Hematopoietic multipotent progenitor cell treated with erythropoietin and hydrocortisone succinate and interleukin-3 and kit ligand, for 17 days (in vitro differentiated cells): ENCODE data around the gene GALNT11.

Experiments used
- DNase-seq: peaks from one replicate; pipeline ENCODE4 v3.0.0-alpha.2; 2015; ENCODE audit warnings: low spot score

GALNT11 gene

DNA sequence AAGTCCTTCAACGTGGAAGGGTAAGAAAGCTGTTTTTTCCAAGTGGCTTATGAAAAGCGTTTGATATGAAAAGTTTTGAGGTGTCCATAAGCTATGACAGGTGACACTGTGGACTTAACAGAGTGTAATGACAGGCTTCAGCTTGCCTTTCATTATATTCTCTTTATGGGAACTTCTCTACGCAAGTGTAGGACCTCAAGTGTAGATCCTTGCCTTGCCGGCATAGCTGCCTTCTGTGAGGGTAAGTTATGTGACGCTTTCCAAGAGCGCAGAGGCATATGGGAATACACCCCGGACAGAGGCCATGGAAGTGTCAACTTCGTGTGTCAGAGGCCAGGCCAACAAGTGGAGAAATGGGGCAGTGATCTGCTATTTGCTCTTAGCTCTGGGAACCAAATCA is 91.9 kb downstream of the GALNT11 start:
- no peak for DNase-seq

DNA sequence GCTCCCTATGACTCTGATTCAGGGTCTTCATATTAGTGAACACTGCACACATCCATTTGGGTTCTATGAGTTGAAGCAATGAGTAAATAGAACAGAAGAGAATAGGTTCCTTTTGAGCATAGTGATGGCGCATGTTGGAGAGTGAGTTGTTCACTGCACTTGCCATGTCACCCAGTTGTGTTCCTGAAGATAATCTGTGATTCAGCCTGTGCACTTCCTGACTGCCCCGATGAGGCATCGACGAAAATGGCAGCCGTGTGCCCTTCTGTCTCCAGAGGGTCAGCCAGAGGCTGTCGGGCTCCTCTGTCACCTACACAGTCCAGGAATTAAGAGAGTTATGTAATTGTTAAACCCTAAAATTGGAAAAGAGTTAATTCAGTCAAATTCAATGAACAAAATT is 94.7 kb downstream of the GALNT11 start:
- no peak for DNase-seq

DNA sequence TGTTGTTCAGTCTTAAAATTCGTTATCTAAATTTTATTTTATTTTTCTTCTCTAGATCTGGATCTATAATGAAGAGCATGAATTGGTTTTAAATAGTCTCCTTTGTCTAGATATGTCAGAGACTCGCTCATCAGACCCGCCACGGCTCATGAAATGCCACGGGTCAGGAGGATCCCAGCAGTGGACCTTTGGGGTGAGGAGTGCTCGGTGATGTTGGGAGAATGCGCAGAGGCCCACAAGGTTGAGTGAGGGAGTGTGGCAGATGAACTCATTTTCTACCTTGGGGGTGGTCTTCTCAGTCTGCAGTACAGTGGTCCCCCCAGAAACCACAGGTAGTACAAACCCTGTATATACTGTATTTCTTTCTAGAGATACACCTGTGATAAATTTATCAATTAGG is 95.3 kb downstream of the GALNT11 start:
- no peak for DNase-seq

DNA sequence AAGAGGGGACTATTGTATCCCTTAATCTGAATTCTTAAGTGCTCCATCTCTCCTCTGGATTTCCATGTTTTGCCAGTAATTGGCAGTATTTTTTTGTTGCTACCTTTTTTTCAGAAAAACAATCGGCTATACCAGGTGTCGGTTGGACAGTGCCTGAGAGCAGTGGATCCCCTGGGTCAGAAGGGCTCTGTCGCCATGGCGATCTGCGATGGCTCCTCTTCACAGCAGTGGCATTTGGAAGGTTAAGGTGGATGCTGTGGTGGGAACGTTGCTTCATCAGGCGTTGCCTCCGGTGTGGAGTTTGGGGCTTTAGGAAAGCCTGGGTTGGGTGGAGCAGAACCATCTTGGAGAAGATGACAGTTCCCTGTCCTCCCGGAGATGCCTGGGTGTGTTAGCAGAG is 96.0 kb downstream of the GALNT11 start:
- no peak for DNase-seq

DNA sequence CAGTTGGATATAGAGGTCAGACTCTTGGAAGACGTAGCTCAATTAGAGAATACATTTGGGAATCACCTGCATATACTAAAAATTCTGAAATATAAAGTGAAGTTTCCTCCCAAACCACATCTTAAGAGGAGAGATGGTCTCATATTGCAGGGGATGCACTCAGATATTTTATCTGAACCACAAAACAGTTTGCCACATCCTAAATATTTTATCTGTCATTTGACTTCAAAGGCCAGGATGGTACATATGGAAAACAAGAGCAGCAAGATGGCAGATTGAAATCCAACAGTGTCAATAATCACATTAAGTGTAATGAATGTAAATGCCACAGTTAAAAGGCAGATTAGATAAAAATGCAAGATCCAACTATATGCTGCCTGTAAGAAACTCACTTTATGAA is 97.1 kb downstream of the GALNT11 start:
- DNase-seq = no peak

DNA sequence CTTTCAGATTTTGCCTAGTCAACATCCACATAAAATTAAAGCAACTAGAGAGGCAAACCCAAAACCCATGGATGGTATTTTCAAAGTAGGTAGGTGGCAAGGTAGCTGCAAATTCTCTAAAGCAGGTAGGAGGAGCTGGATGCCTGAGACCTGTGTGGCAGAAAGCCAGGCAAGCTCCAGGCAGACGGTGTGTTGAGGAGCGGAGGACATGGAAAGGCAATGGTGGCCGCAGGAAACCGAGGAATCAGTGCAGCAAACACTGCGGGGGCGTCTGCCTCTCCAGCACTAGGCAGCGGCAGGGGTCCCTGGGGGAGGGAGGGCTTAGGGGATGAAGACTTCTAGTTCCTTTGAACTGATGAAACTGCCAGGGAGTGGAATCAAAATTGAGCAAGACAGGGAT is 101.3 kb downstream of the GALNT11 start:
- no peak for DNase-seq

DNA sequence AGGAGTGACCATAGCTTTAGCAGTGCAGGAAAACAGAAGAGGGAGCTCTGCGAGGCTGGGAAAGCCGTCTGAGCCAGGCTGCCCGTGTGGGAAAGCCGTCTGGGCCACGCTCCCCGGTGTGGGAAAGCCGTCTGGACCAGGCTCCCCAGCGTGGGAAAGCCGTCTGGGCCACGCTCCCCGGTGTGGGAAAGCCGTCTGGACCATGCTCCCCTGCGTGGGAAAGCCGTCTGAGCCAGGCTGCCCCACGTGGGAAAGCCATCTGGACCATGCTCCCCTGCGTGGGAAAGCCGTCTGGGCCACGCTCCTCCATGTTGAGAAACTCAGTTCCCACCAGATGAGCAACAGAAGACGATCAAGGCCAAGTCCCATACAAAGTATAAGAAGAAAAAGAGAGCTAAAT is 101.8 kb downstream of the GALNT11 start:
- DNase-seq = no peak

DNA sequence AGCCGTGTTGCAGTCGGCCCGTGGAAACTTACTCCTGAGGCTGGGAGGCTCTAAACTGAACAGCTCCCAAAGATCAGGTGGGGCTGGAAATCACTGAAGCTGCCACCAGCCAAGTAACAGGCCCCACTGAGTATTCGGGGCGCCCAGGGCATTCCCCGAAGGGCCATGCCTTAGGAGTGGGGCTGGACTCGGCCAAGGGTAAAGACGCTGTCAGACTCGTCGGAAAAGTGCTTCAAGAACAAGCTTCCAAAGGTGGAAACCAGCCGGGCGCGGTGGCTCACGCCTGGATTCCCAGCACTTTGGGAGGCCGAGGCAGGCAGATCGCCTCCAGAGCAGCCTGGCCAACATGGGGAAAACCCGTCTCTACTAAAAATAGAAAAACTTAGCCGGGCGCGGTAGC is 102.8 kb downstream of the GALNT11 start:
- DNase-seq = no peak

DNA sequence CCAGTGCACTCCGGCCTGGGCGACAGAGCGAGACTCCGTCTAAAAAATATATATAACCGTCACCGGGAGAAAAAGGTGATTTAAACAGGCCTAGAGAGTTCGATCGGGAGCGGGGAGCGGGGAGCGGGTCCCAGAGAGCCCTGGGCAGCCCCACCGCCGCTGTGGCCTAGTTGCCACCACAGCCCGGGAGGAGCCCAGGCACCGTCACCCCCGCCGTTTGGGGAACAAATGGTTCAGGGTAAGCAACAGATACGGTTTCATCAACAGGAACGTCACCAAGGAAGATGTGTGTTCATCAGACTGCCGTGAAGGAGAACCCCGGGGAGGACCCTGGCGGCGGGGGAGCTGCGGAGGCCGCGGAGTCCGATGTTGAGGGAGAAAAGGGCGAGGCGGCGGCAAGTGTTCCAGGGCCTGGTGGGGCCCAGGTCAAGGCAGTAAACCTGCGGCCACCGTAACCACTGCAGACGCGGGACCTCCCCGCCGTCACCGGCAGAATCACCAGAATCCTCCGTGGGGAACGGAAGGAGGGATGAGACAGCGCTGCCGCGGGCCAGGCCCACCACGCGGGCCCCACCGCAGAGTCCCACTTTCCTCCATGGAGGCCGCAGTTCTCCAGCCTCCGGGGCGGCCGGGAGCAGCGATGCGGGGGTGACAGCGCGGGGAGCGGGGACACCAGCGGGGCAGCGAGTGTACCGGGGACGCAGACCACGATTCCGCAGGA is 103.4 kb downstream of the GALNT11 start:
- no peak for DNase-seq

DNA sequence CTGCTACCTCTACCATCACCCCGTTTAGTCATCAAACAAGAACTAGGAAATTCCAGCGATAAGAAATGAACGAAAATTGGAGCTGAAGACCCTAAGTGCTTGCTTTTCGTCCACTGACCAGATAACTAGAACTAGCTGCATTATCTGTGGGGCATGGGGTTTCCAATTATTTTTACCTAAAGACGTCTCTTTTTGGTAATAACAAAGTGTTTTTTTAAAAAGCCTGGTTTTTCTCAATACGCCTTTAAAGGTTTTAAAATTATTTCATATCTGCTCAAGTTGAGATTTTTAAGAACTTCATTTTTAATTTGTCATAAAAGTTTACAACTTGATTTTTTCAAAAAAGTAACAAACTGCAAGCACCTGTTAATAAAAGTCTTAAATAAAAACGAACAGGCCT is 104.2 kb downstream of the GALNT11 start:
- no peak for DNase-seq

DNA sequence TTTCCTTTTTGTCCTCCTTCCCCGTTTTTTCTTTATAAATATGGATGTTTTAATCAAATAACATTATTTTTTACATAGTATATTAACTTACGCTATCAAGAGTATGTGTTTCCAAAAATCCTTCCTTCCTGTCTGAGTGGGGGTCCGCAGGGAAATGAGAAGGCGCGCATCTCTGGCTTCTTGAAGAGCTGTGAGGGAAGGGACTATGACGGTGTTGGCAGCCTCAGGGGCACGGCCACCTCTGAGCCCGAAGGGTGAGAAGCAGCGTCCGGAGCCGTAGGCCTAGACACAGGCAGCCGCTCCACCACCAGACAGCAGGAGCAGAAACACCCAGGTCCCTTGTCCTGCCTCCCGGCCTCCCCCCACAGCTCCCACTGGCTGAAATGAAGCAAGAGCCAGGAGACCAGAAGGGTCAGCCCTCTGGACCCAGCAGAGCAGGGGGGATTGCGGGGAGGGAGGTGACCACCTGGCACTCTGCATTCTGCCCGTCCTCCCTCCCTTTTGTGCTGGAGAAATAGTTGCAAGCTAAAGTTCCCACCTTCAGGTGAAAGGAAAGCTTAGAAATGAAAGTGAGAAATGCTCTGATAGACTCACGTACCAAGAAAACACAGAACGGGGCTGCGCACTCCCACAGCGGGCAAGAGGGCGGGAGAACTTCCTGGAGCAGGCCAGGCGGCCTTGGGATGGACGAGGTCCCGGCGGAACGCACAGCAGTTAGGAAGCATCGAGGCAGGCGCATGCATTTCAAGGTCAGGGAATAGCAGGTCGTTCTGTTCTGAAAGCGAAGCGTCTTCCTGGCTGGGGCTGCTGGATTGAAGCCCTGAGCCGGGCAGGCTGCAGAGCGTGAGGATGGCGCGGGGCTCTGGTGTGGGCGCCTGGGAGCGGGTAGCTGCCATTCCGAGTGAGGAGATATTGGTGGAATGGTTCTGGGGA is 105.5 kb downstream of the GALNT11 start:
- DNase-seq = no peak

DNA sequence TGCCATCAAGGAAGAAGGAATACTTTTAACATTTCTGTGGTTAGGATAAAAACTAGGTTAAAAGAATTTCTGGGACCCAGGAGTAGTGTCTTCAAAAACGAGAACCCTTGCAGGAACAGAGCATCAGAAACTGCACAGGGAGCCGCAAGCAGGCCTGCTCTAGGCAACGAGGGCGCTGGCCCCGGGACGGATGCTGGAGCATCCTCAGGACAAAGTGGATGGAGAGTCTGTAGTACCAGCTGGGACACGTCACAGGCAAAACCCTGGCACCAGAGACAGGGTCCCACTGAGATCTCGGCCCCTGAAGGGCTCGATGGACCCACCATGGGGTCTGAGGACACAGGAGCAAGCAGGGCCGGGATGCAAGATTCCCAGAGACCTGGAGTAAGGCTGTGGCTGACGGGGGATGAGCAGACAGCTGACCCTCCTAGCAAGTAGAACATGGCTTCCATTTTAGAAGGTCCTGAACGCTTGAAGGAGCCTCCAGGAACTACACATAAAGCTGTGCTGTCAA is 106.6 kb downstream of the GALNT11 start:
- no peak for DNase-seq

DNA sequence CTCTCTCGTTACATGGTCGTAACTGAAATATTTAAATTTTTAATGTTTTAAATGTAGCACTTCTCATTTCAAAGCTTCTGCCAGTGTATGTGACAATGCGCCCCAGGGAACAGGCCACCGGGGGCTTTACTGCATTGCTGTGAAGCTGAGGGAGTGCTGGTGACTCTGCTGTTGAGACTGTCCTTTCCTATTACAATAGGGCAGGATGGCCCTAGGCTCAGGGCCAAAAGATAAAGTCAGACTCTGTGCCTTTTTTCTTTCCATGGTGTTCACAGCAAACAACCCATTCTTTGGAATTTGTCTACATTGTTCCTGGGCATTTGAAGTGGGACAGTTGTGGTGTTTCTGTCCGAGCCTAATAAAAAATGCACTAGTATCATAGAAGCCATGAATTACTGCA is 107.3 kb downstream of the GALNT11 start:
- DNase-seq = no peak

DNA sequence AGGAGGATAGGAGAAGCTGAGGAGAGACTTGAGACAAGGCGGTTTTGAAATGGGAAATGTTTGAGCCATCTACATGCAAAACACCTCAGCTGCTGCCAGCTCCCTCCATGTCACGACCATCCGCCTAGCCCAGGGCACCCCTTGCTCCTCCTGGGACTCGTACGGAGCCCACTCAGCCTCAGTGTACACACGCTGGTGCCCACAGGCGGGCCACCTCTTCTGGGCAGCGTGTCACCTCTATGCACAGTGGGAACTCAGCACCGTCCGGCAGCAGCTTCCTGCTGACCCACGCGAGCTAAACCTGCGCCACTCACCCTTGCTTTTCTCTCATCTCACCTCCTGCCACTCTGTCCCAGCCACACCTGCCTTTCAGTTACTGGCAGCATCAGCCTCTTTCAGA is 108.3 kb downstream of the GALNT11 start:
- no peak for DNase-seq

DNA sequence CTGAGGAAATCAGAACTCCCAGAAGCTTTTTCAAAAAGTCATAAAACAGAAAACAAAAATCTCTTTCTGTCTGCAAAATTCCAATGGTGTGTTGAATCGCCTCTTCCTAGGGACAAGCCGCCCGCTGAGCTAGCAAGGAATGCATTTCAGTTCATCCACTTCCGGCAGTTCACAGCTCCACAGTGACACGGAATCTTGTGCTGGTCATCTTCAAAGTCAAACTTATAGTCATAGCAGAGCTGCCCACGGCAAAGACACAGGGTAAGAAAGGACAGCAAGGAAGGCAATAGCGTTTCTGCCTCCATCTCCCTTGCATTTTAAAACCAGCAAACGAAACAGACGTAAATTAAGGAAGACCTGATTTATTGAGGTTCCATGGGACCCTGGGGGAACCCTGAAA is 111.2 kb downstream of the GALNT11 start:
- no peak for DNase-seq

DNA sequence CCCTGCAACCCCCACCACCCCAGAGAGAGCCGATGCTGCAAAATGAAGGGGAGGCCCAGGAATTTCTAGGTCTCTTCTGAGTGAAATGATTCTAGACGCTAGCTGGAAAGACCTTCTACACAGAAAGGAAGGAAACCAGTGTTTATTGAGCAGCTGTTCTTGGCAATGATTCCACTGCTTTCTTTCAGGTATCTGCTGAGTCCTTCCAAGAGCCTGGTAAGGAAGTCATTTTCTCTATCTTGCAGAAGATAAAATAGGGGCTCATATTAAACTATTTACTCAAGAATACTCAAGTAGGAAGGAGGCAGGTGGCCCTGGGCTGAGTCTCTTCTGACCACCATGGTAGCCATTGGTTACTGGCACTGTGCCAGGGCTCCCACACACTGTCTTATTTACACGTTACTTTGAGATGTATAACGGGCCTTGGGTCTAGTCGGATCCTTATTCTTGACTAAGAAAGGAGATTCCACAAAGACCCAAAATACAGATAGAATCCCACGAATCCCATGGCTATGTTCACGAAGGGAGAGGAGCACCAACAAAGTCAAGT is 112.1 kb downstream of the GALNT11 start:
- no peak for DNase-seq

DNA sequence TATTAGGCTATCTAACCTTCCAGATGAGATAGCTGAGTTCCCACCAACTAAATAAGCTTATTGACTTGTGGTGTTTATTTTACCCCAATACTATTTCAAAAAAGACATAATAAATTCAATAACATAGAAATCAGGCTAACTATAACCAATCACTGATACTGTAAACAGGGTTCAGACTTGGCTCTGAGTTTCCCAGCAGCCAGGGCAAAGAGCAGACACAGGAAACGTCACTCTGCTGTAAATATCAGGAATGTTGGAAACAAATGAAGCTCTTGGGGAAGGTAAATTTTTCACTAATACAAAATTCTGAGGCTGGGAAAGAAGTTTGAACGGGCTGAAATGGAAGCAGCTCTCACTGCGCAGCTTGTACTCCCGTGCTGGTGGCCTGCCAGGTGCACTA is 114.6 kb downstream of the GALNT11 start:
- no peak for DNase-seq

DNA sequence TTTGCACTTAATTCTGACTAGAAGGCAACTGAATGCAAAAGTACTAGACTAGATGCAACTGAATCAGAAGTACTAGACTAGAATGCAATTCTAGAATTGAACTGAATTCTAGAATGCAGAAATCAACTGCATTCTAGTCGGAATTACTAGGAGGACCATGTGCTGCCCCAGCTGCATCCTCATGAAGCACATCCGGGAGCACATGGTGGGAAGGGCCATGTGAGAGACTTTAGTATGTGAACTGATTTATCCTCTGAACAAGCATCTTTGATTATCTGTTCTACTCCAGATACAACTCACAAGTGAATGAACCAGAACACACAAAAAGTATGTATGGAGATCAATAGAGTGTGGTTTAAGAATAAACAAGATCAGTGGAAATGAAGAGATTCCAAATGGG is 115.1 kb downstream of the GALNT11 start:
- no peak for DNase-seq

DNA sequence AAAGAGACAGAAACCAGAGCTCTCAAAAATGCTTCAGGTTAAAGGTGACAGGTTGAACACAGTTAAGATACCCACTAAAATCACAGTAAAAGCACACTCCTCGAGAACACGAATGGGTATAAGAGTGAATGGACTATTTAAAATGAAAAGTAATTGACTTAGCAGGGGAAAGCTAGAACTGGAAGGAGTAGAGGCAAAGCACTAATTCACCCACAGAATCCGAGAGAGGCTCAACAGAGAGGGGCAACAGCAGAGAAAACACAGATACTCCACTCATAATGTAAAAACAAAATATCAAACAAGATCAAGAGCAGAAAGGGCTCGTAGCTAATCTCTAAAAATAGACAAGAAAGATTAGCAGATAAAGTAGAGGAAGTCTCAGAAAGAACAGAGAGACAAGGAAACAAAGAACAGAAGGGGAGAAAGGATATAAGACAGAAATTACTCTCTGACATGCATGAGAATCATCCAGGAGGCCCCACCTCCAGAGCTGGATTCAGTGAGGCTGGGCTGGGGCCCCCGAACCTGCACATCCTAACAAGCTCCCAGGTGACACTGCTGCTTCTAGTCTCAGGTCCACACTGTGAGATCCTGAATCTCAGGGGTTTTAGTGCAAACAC is 117.6 kb downstream of the GALNT11 start:
- DNase-seq = no peak

DNA sequence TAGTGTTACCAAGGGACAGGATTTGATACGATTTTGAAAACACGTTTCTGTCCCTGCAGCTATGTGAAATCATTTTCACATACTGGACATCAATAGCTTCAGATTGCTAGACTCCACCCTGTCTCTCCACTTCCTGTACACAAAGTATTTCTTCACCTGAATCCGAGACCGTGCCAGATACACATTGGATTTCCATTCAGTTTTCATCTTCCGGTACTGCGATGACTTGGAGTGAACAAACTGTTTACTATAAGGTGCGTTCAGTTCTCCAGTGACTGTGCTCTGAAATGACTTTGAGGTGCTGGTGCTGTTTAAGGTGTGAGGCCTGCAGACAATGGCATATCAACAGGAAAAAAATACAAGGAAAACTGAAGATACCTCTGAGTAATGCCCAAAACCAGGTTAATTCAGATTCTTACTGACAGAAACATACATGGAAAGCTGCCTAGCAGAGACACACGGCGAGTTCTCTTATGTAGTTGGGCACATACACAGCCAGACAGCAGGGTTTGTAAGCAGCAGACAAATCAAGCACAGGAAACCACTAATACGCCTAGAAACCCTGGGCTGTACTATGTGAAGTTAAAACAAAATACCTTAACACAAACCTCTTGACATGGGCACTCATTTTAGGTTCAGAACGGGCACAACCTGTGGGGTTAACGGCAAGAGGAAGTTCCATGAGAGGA is 119.2 kb downstream of the GALNT11 start:
- DNase-seq = no peak

DNA sequence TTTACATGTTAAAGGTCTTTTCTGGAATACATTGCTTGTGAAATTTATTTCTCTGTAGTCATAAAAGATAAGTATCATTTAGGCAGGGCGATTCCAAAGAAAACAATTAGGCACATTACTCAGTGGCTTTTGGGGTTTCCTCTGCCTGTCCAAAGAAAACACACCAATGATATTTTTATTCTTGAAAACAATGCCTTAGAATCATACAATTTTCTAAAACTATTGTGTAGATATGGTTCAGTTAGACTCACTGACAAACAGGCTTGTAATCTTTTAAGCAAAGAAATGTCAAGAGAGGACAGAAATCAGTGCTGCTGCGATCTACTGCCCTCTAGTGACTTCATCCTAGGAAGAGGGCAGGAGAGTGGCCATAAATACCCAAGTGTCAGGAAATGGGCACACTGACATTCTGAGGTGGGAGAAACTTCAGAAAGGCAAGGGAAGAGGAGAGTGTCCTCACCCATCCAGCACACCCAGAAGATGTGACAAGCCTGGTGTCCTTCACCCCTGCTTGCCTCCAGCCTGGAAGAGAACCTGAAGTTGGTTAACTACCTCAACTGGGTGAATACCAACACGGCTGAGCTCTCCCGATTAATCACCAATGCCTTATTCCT is 120.5 kb downstream of the GALNT11 start:
- DNase-seq = peak; percentile 25
